K562 (cell line): ENCODE results near the gene CHRNB1. TPM values are rescaled to one million over a fixed set of nuclear protein-coding genes. Genes with fewer than 3 reads are reported as not detected.
"Not testable (repeated sequence)": the region's sequence is repeated elsewhere in the genome, so short reads cannot be mapped to it uniquely, and the experiment has no call there.

Source experiments
- ATAC-seq: fragments of 200-7000 bp; cut with Tn5 transposase; 3 replicates; pipeline ENCODE4 v1.9.1; 2020; ENCODE audit warnings: moderate library complexity
- BruUV-seq: library from RNA; stranded (reverse); fragments of 400-500 nt; replicated peaks from 2 replicates; lab custom pipeline; 2021; lab: Mats Ljungman, UMichigan
- CTCF ChIA-PET: fragments of 300-600 bp; formaldehyde crosslinking; extraction: SDS; loops from one replicate; lab custom pipeline; 2021; ENCODE audit warnings: low intra/inter-chr PET ratio; lab: Yijun Ruan, JAX
- POLR2A ChIA-PET: fragments of 300-600, 350-650 bp; sonication (Branson Sonifier 250); formaldehyde crosslinking; extraction: SDS; loops from one replicate; lab custom pipeline; 2021; ENCODE audit warnings: antibody characterized with exemption, inconsistent platforms; lab: Yijun Ruan, JAX
- DNase-seq, 4 experiments: peaks; one replicate each; pipeline versions ENCODE4 v3.0.0 to v3.0.0-alpha.2; 2011 to 2018; ENCODE audit warnings: low spot score in 3 of 4, mixed read lengths in 3 of 4; ENCODE audit errors: extremely low read depth in 1 of 4
- FAIRE-seq: peaks from 2 replicates; lab custom pipeline; 2011; peaks lifted over from hg19 to GRCh38; lab: Jason Lieb, UNC
- H2AFZ ChIP-seq: 2 replicates; pipeline ENCODE4 v1.6.0; 2011; ENCODE audit warnings: low read depth, low read length, control low read depth, inconsistent platforms
- H3K27ac ChIP-seq: fragments of 200-600 bp; 3 replicates; pipeline ENCODE4 v1.8.0; 2011; ENCODE audit warnings: low read depth, mild to moderate bottlenecking, control low read depth, inconsistent platforms, low read length, moderate library complexity, mixed read lengths; ENCODE audit errors: extremely low read depth
- H3K27me3 ChIP-seq, 2 experiments: fragments of 300-600 bp in 1 of 2; 2 replicates in 1 of 2; 3 replicates in 1 of 2; pipeline versions ENCODE4 v1.6.0 to v1.8.0; 2011; ENCODE audit warnings: inconsistent platforms in 2 of 2, low read length in 2 of 2, mild to moderate bottlenecking in 1 of 2, mixed read lengths in 1 of 2, moderate library complexity in 1 of 2; ENCODE audit not compliant: control insufficient read depth in 2 of 2, insufficient read depth in 2 of 2
- H3K36me3 ChIP-seq: fragments of 300-600 bp; 3 replicates; pipeline ENCODE4 v1.8.0; 2011; ENCODE audit warnings: mild to moderate bottlenecking, low read length, inconsistent platforms; ENCODE audit not compliant: control insufficient read depth, insufficient read depth
- H3K4me1 ChIP-seq, 2 experiments: fragments of 200-600 bp in 1 of 2; replicated peaks in 1 of 2; 2 replicates in 1 of 2; 3 replicates in 1 of 2; pipeline versions ENCODE4 v1.5.1 to v1.8.0; 2011; ENCODE audit warnings: inconsistent platforms in 2 of 2, low read length in 2 of 2, mild to moderate bottlenecking in 1 of 2, mixed read lengths in 1 of 2, moderate library complexity in 1 of 2; ENCODE audit not compliant: control insufficient read depth in 2 of 2, insufficient read depth in 2 of 2
- H3K4me2 ChIP-seq: 2 replicates; pipeline ENCODE4 v1.6.1; 2011; ENCODE audit warnings: low read length, control low read depth, inconsistent platforms, mixed read lengths; ENCODE audit not compliant: insufficient read depth
- H3K4me3 ChIP-seq: fragments of 200-600 bp; sonication (generic), shearing (Covaris generic); 2 replicates; pipeline ENCODE4 v1.5.1; 2016; ENCODE audit warnings: control low read depth, inconsistent platforms
- H3K79me2 ChIP-seq: fragments of 200-600 bp; 3 replicates; pipeline ENCODE4 v1.8.0; 2011; ENCODE audit warnings: low read length, inconsistent platforms; ENCODE audit not compliant: control insufficient read depth, insufficient read depth
- H3K9ac ChIP-seq, 2 experiments: 2 replicates each; pipeline versions ENCODE4 v1.6.0 to v1.6.1; 2011; ENCODE audit warnings: low read depth in 2 of 2, low read length in 2 of 2, control low read depth in 1 of 2, inconsistent platforms in 1 of 2, mild to moderate bottlenecking in 1 of 2, mixed read lengths in 1 of 2; ENCODE audit not compliant: insufficient read depth in 1 of 2
- H3K9me1 ChIP-seq: one replicate; pipeline ENCODE4 v1.6.0; 2011; ENCODE audit warnings: inconsistent platforms, mild to moderate bottlenecking, low read length, moderate library complexity; ENCODE audit not compliant: control insufficient read depth, insufficient read depth
- H3K9me3 ChIP-seq: replicated peaks from 2 replicates; pipeline ENCODE4 v1.5.1; 2011; ENCODE audit warnings: low read depth, low read length, inconsistent platforms; ENCODE audit not compliant: control insufficient read depth, insufficient read depth
- H4K20me1 ChIP-seq: replicated peaks from 2 replicates; pipeline ENCODE4 v1.6.1; 2011; ENCODE audit warnings: low read length, inconsistent platforms, mixed read lengths; ENCODE audit not compliant: control insufficient read depth, insufficient read depth
- FOXK2 ChIP-seq, 2 experiments: fragments of 450-650 bp; IDR thresholded peaks in 1 of 2; conservative IDR thresholded peaks in 1 of 2; 2 replicates each; pipeline ENCODE4 v1.6.1; 2016; ENCODE audit warnings: low read depth in 2 of 2, mild to moderate bottlenecking in 1 of 2
- WGBS: fragments of 100-300 bp; shearing (Covaris generic); methylation state at CpG from one replicate; pipeline ENCODE4 v1.1.6; 2016; ENCODE audit warnings: low coverage, mixed read lengths; ENCODE audit not compliant: insufficient coverage; ENCODE audit errors: missing lambda C conversion rate; 5-methylcytosine and 5-hydroxymethylcytosine counted together
- in situ Hi-C: fragments of 300-500 bp; cut with MboI; formaldehyde crosslinking; loops from 4 replicates; pipeline ENCODE4 v1.15.0; 2018; ENCODE audit warnings: inconsistent platforms, mixed read lengths
- intact Hi-C: fragments of 100-400 bp; cut with micrococcal nuclease; formaldehyde crosslinking; loops from 2 replicates; pipeline ENCODE4 v1.14.2; 2022
- polyA plus RNA-seq, 8 experiments: library from polyadenylated mRNA; depleted of rRNA in 4 of 8; stranded (reverse) in 5 of 8; unstranded in 3 of 8; fragments of >200 nt; fragmentation: Nextera tagmentation in 2 of 8; fragmentation: Illumina TruSeq in 1 of 8; extraction: Ambion mirVana in 2 of 8; extraction: Trizol in 1 of 8; gene quantifications; 2 replicates each; pipeline versions ENCODE4 v1.2.1 to v1.2.3, GENCODE V29; 2011 to 2014; ENCODE audit warnings: inconsistent platforms in 1 of 8, missing spikeins in 1 of 8
- total RNA-seq, 7 experiments: library from RNA; depleted of rRNA in 6 of 7; stranded (reverse); fragments of >200 nt in 6 of 7; fragmentation: Illumina TruSeq in 2 of 7; extraction: Trizol in 2 of 7; gene quantifications; 2 replicates each; pipeline versions ENCODE4 v1.2.1 to v1.2.3, GENCODE V29; 2011 to 2021; ENCODE audit warnings: low replicate concordance in 1 of 7

Gene CHRNB1
- total and polyA plus RNA-seq, 9 of the 15 experiments (the other 6 are each of a cell fraction or from before 2014, with no cell fraction given): 4.7 to 12.3 (median 6.8) TPM

GRCh38 chr17:7480089-7480384 is 35.2 kb downstream of the CHRNB1 start (continued):
- TF ChIP-seq FOXK2 (conservative IDR thresholded peaks at IDR 0.05 in 1 of 2, IDR thresholded peaks at IDR 0.05 in 1 of 2; ENCODE audit: low read depth in 2 of 2): no peak

- Histone ChIP-seq H3K9ac (peak within 1 kb of the TSS; percentile 92 to 99), H3K4me1 (peaks cover 26 to 59% of the 10 kb centered on the region in 2 experiments; a peak in 4 of 5 replicates), H3K79me2 (peaks cover 58% of the 10 kb centered on the region), H3K27ac (peak within 1 kb of the TSS; percentile 91)
- H3K27me3 ChIP-seq, H3K4me3 ChIP-seq, H4K20me1 ChIP-seq, H3K4me2 ChIP-seq, CTCF ChIA-PET, in situ Hi-C loops, FAIRE-seq, BruUV-seq, H3K36me3 ChIP-seq, ATAC-seq, H3K9me3 ChIP-seq, H3K9me1 ChIP-seq, DNase-seq, H2AFZ ChIP-seq: not testable (repeated sequence)
- WGBS: 93% methylated on average over 4 of the region's 4 CpGs
- intact Hi-C loops: loop anchor here (5.0 kb wide), 3 partner anchors 44 to 129 kb away; partner anchors contain the start of genes FGF11, KCTD11, TMEM102 and TMEM256
- POLR2A ChIA-PET: interaction anchor here (0.7 to 1.3 kb wide), 2 partner anchors 14 to 77 kb away, joined by 3 read pairs; partner anchors contain the start of gene TMEM256
Observed at GRCh38 chr17:7481275-7481674, 36.4 kb downstream of the CHRNB1 start, which contains the start of gene SLC35G6. Gene SLC35G6, plus strand, starts transcription at chr17:7481446. Its CDS starts 71 bp downstream, at chr17:7481517.

DNA sequence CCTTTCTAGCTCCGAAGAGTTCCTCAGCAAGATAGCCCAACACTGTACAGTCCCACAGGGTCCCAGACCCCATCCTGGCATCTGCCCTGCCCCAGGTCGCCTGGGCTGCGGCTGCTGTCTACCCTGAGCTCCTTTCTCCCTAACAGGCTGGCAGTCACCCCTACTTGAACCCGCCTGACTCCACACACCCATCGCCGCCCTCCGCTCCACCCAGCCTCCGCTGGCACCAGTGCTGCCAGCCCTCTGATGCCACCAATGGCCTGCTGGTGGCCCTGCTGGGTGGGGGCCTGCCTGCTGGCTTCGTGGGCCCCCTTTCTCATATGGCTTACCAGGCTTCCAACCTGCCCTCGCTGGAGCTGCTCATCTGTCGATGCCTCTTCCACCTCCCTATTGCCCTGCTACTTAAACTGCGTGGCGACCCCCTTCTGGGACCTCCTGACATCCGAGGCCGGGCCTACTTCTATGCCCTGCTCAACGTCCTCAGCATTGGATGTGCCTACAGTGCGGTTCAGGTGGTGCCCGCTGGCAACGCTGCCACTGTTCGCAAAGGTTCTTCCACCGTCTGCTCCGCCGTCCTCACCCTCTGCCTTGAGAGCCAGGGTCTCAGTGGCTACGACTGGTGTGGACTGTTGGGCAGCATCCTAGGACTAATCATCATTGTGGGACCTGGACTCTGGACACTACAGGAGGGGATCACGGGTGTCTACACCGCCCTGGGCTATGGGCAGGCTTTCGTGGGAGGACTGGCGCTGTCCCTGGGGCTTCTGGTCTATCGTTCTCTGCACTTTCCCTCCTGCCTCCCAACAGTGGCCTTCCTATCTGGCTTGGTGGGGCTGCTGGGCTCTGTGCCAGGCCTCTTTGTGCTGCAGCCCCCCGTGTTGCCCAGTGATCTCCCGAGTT is 37.2 kb downstream of the CHRNB1 start:
- ATAC-seq: not testable (repeated sequence)

GRCh38 chr17:7482742-7483088 is 37.9 kb downstream of the CHRNB1 start:
- H3K27ac ChIP-seq: peak overlapping the region; percentile 100
- peak overlapping the region; percentile 97 for H3K4me2 ChIP-seq
- peaks cover 23 to 52% of the 10 kb centered on the region in 2 experiments; a peak in 4 of 5 replicates for H3K4me1 ChIP-seq
- FAIRE-seq, H3K27me3 ChIP-seq, BruUV-seq, H3K9me3 ChIP-seq, H4K20me1 ChIP-seq, ATAC-seq, DNase-seq, H3K9me1 ChIP-seq, in situ Hi-C loops: not testable (repeated sequence)
- 0 out of 2 replicates have a peak overlapping the region, but pooled peaks have one; percentile 99 for H2AFZ ChIP-seq
- no CpG with 5 or more reads among the region's 6 CpGs for WGBS
- CTCF ChIA-PET: interaction anchor here (0.7 kb wide), 1 partner anchor 127 kb away, joined by 5 read pairs; no protein-coding TSS in a partner anchor
- POLR2A ChIA-PET: interaction anchor here (0.7 to 1.3 kb wide), 2 partner anchors 94 to 115 kb away, joined by 3 to 4 read pairs; no protein-coding TSS in a partner anchor
- intact Hi-C loops: loop anchor here (5.0 kb wide), 3 partner anchors 45 to 130 kb away; partner anchors contain the start of genes FGF11, KCTD11, TMEM102 and TMEM256
- peaks cover 58% of the 10 kb centered on the region for H3K79me2 ChIP-seq
- peaks cover 12% of the 10 kb centered on the region; the same call in 2 of the 3 replicates for H3K36me3 ChIP-seq
- H3K9ac ChIP-seq: peak overlapping the region; percentile 96 to 99; a peak in 3 of 4 replicates
- H3K4me3 ChIP-seq: peak overlapping the region; percentile 63

More for the DNA sequence above, 37.2 kb downstream of the CHRNB1 start:
- H3K4me3 ChIP-seq, H3K9me1 ChIP-seq, H3K9me3 ChIP-seq, CTCF ChIA-PET, BruUV-seq, FAIRE-seq, H3K36me3 ChIP-seq, H3K4me2 ChIP-seq, H3K27me3 ChIP-seq, DNase-seq, in situ Hi-C loops, H2AFZ ChIP-seq, H4K20me1 ChIP-seq: not testable (repeated sequence)
- peak overlapping the region; percentile 96 to 99; a peak in 3 of 4 replicates for H3K9ac ChIP-seq
- H3K27ac ChIP-seq: peak overlapping the region; percentile 100; the same call in 2 of the 3 replicates
- peaks cover 24 to 55% of the 10 kb centered on the region in 2 experiments; a peak in 4 of 5 replicates for H3K4me1 ChIP-seq
- WGBS: 80% methylated on average over 22 of the region's 31 CpGs
- POLR2A ChIA-PET: interaction anchor here (0.7 to 1.3 kb wide), 2 partner anchors 15 to 78 kb away, joined by 3 read pairs; partner anchors contain the start of gene TMEM256
- intact Hi-C loops: loop anchor here (5.0 kb wide), 3 partner anchors 45 to 130 kb away; partner anchors contain the start of genes FGF11, KCTD11, TMEM102 and TMEM256
- peaks cover 58% of the 10 kb centered on the region for H3K79me2 ChIP-seq
